Measurements from ENCODE around the gene INPP5D. TPM values are rescaled to one million over a fixed set of nuclear protein-coding genes. Genes with fewer than 3 reads are reported as not detected.

The INPP5D gene
- total RNA-seq, 1 donor from 2014 or later = 9.1 TPM

DNA sequence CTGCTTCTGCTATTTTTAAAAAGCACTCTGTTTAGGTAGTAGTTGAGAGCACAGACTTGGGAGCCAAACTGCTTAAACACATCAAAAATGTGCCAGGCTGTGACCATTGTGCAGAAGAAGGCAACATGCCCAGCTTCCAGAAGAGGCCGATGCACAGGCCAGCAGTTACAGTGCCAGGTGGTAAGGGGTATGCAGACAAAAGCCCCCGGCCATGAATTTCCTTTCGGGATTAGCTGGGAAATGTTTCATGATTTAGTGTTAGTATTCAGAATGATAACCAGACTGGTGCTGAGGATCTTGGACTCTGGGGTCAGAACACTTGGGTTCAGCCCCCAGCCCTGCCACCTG is 151.4 kb downstream of the INPP5D start:
- DNase-seq = no peak

DNA sequence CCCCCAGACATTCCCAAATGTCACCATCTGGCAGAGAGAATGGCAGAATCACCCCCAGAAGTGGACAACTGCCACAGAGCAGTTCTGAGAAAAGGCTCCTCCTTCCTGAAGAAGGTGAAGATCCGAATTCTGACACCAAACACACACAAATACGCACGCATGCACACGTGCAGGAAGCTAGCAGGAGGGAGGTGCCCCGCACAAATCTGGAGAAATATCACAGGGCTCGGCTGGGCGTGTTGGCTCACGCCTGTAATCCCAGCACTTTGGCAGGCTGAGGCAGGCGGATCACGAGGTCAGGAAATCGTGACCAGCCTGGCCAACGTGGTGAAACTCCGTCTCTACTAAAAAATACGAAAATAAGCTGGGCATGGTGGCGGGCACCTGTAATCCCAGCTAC is 152.9 kb downstream of the INPP5D start:
- no peak for DNase-seq

DNA sequence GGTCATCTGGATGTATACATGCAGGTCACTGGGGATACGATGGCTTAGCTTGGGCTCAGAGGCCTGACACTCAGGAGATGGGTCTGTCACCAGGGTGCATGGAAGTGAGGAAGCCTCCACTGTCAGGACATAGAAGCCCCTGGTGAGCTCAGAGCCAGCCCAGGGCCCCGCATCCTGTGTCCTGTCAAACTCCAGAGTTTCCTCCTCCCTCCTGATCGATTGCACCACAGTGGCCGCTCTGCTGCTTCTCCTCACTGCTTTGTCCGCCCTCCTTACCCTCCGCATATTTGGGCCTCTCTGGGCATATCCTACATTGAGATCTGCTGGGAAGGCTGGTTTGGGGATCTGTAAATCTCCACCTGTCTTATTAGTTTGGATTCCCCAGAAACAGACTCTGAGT is 153.8 kb downstream of the INPP5D start:
- DNase-seq = no peak

DNA sequence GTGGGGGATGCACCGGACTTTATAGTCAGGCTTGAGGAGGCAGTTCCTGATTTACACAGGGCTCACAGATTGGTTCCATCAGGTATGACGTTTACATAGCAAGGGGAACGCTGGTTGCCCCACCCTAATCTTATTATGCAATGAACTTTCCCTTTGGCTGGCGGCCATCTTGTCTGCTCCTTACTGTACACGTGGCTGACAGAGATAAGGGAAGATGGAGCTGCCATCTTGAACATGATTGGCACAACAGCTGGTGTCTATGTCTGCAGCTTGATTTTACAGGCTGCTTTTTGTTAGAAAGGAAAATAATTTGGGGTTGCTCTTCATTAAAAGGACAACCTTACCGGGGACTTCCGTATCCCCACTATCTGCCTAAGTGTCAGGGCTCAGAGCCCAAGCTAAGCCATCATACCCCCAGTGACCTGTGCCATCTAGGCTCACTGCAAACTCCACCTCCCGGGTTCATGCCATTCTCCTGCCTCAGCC is 157.8 kb downstream of the INPP5D start:
- peak; percentile 20 for DNase-seq

DNA sequence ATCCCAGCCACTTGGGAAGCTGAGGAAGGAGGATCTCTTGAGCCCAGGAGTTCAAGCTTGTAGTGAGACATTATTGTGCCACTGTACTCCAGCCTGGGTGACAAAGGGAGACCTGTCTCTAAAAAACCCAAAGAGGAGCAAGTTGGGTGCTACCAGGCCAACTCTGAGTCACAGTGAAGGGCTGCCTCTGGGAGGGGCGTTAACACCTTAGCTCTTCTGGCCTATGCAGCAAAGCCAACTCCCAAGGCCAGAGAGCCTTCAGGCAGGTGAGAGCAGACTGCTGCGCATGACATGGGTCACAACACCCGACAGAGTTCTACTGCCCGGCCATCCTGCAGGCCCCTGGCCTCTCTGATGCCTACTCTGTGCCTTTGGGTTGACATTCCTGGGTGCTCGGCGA is 158.7 kb downstream of the INPP5D start:
- no peak for DNase-seq

DNA sequence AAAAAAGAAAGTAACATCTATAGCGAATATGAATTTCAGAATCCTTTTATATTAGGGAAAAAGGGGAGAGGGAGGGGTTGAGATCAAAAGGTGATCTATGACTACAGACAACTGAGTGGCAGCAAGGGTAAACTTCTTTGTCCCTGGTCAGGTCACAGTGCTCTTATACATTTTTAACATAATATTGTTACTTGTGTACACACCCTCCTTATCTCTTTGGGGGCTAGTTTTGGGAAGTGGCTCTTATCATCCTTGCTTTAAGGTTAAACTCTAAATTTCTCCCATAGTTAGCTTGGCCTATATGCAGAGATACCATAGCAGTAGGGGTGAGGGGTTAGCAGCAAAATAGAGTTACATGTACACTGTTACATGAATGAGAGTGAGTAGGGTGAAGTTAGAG is 159.7 kb downstream of the INPP5D start:
- DNase-seq = no peak

DNA sequence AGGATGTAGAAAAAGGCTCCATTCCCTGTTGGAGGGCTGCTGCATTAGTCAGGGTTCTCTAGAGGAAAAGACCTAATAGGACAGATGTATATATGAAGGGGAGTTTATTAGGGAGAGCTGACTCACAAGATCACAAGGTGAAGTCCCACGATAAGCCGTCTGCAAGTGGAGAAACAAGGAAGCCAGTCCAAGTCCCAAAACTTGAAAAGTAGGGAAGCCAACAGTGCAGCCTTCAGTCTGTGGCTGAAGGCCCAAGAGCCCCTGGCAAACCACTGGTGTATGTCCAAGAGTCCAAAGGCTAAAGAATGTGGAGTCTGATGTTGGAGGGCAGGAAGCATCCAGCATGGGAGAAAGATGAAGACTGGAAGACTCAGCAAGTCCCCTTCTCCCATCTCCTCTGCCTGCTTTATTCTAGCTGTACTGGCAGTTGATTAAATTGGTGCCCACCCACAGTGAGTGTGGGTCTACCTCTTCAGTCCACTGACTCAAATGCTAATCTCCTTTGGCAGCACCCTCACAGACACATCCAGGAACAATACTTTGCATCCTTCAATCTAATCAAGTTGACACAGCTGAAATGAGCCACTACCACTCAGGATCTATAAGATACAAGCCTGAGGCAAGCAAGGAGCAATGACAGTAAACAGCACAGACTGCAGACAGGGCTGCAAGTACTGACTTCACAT is 161.4 kb downstream of the INPP5D start:
- no peak for DNase-seq

DNA sequence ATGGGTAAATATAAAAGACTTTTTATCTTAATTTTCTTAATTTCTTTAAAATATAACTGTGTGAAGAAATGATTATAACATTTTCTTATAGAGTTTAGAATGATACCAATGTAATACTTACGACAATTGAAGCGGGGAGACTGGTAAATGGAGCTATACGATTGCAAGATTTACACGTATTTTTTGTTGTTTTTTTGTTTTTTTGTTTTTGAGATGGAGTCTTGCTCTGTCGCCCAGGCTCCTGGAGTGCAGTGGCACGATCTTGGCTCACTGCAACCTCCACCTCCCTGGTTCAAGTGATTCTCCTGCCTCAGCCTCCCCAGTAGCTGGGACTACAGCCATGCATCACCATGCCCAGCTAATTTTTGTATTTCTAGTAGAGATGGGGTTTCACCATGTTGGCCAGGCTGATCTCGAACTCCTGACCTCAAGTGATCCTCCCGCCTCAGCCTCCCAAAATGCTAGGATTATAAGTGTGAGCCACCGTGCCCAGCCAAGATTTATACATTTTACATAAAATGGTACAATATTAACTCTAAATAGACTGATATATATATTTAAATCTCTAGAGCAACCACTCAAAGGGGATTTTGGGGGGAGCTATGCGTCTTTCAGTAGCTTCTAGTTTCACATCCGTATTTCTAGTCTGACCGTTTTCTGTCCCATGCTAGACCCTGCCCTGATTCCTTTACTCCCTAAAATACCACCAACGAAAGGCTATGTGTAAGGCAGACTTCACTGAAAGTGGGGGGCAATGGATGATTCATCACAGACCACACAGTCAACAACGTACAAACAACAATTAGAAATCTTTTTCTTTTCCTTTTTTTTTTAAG is 163.1 kb downstream of the INPP5D start:
- DNase-seq = no peak

DNA sequence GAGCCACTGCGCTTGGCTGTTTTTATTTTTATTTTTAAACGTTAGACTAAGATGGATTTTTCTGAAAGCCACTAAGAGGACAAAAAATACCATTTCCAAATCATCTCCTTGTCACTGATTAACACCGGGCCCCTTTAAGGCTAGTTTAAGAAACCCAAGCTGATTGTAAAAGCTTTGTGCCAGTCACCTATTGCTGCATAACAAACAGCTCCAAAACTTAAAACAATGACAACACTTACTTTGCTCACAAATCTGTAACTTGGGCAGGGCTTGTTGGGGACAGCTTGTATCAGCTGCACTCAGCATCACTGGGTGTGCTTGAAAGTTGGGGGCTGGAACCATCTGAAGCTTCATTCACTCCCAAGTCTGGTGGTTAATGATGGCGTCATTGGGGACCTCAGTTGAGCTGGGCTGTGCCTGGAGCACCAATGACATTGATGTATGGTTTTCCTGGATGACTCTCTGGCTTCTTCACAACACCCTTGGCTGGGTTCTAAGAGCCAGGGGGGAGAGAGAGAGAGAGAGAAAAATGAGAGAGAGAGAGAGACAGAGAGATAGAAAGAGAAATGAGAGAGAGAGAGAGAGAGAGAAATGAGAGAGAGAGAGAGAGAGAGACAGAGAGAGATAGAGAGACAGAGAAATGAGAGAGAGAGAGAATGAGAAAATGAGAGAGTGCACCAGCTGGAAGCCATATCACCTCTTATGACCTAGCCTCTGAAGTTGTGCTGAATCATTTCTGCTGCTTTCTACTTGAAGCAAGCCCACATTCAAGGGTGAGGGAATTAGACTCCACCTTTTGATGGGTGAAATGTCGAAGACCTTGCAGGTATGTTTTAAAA is 165.3 kb downstream of the INPP5D start:
- DNase-seq = no peak

DNA sequence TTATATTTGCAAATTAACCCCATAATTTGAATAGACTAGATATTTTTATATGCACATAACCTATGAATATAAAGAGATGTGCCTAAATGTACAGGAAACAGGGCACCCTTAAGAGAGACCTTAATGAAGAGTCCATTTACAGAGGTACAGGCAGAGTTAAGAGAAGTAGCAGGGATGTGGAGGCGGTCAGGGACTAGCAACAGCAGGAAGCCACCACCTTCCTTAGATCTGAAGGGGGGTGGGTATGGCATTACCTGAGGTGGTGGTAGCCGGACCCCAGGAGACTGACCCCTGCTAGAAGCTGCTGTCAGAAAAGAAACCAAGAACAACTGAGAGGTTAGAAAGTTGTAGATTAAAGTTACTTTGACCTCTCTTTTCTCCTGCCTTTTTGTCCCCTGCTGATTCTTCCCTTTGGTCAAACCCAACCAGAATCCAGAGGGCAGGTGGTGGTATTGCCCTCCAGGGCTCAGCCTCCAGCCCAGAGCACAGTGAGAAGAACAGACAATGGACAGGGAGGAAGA is 166.4 kb downstream of the INPP5D start:
- DNase-seq = no peak

DNA sequence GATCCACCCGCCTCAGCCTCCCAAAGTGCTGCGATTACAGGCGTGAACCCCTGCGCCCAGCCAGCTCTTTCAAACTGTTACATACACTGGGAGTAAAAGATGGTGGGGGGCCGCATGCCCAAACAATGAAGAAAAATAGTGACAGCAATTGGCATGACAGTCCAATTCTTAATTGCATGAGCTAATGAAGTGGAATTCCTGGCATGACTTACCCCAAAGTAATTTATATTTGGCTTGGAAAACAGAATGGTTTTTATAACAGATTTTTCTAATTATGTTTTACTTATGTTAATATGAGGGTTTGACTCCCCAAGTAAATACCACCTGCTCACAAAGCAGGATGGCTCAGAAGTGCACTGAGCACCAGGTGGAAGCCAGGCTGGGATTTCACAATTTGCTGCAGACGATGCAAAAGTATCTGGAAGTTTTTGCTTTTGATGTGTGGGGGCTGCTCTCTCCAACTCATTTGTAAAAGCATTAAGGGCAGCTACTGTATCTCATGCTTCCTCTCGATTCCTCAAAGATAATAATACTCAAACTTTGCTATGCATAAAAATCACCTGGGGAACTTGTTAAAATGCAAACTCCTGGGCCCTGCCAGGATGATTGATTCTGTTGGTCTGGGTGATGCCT is 167.3 kb downstream of the INPP5D start:
- no peak for DNase-seq

DNA sequence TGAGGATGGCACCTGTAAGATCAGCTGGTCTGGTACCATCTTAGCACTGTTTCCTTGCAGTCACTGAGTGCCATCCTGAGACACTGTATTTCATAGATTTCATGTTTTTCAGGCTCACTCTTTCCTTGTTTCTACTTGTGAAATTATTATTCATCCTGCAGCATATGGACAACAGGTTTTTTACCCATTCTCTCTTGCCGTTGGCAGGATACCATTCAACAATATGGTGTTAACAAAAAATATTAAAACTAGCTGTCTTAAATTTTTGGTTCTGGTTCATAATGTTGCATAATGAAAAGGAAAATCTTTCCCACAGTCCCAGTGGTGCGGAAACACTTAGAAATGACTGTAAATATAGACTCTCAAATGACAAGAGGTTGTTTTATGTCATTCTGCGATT is 168.2 kb downstream of the INPP5D start:
- no peak for DNase-seq

DNA sequence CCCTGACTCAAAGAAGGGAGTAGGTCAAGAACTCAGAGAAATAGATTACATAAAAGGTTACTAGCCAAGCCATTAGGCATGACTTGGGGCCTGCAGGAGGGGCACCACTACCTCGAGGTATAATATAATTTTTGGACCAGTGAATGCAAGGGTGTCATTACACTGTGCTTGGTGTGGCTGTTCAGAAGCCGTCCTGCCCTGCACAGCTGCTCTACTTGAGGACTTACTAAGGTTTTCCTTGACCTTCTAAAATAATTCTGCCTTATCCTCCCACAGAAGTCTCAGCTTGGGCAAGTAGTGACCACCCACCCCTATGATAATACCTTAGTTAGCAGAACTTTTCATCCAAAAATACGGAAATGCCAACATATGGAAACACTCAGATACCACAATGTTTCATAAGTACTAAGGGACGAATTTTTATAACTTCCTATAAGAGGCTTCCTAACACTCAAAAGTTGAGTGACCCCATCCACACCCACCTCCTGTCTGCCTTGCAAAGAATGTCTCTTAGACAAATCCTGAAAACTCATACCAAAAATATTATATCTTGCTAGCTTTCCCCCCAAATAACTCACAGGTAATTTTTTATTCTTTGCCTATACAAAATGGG is 173.6 kb downstream of the INPP5D start:
- DNase-seq = no peak

DNA sequence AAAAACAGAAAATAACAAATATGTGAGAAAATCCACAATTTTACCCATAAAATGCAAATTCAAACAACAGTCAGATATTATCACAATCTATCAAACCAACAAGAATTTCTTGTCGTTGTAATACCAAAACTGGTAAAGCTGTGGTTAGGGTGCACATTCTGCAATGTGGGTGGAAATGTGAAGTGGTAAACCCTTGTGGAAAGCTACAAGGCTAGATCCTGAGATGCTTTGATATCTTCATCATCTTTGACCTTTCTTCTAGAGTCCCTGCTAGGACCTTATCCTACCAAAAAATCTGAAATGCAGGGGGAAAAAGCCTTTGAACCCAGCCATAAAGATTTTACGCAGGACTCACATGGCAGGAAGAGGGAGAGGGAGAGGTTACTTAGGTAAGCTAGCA is 174.1 kb downstream of the INPP5D start:
- no peak for DNase-seq

DNA sequence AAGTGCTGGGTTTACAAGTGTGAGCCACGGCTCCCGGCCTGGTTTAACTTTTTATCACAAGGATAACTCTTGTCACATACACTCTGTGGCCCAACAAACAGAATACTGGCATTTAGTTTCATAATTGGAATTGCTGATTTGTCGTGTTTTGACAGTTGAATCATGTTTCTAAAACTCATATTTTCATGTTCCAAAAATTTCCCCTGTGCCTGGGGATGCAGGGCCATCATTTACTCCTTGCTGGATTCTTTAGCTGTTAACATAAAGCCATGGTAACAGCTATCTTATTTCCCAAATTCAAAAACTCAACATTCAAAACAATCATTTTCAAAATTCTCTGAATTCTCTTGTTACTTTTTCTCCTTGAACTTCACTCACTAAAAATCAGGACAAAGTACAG is 174.9 kb downstream of the INPP5D start:
- no peak for DNase-seq

DNA sequence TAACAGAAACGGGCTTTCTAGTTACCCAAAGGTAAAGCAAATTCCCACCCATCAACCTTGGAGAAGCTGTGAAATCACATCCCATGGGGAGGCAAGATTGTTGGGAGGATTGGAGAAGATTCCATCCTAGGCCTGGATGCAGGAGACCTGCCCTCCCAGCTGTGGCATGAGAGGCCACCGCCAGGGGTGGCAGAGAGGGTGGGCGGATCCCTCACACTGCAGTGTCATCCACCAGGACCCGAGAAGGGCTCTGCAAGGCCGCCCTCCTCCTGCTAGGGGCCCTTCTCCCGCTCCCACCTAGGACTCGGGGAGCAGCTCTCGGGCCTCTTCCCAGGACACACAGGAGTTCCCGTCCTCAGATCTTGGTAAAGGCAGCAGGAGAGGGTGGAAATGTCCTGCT is 175.8 kb downstream of the INPP5D start:
- no peak for DNase-seq

DNA sequence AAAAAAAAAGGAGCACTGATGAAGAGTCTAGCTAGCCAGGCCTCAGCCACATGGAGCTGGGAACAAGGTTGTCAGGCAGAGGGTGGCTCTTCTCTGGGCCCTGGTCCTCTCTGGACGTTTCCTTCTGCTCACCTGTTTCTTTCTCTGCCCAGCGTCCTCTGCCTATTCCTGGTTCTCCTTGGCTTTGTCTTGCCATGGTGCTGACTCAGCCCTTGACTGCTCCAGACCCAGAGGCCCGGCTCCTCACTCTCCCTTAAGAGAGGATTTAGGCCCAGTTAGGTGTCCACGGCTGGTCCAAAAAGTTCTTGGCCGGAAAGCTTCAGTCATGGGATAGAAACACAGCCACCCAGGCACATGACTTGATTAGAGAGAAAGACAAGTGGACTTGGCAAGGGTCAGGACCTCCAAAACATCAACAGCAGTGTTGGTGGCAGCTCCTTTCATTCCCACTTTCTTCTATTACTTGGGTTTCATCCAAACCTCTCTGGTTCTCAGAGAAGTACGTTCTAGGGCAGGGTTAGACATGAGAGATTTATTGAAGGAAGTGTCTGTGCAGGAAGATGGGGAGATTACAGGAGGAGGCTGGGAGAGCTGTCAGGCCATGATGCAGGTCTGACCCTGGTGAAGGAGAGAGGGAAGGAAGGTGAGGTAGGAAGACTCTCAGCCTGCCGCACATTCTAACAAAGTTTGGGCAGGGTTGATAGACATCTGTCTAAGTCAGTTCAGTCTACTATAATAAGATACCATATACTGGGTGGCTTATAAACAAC is 176.9 kb downstream of the INPP5D start:
- no peak for DNase-seq

DNA sequence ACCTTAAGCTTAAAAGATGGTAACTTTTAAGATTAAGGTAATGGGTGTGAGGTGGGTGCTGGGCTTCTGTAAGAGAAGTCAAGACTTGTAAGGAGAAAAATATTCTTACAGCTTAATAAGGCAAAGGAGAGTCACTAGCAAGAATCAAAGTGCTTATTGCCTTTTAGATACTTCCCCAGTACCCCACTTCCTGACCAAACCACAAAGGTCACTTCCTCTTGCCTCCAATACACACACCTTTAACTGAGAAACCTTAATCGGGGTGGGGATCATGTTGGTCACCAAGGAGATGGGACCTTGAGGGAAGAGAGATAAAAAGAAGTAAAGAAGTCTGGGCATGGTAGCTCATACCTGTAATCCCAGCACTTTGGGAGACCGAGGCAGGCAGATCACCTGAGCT is 180.8 kb downstream of the INPP5D start:
- DNase-seq = no peak

DNA sequence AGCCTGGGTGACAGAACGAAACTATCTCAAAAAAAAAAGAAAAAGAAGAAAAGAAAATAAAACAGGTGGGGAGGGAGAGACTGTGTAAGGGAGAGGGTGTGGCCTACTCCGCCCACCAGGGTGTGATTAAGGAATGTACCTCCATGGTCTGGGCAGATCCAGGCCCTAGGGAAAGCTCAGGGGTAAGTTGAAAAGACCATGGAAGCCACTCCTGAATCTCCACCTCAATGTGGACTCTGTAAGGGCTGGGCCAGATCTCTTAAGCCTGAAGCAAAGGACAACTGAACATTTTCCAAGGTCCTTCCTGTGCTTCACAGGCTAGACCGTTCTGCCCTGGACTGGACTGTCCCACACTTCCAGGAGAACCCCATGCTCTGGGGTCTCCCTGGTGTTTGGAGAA is 181.7 kb downstream of the INPP5D start:
- no peak for DNase-seq

DNA sequence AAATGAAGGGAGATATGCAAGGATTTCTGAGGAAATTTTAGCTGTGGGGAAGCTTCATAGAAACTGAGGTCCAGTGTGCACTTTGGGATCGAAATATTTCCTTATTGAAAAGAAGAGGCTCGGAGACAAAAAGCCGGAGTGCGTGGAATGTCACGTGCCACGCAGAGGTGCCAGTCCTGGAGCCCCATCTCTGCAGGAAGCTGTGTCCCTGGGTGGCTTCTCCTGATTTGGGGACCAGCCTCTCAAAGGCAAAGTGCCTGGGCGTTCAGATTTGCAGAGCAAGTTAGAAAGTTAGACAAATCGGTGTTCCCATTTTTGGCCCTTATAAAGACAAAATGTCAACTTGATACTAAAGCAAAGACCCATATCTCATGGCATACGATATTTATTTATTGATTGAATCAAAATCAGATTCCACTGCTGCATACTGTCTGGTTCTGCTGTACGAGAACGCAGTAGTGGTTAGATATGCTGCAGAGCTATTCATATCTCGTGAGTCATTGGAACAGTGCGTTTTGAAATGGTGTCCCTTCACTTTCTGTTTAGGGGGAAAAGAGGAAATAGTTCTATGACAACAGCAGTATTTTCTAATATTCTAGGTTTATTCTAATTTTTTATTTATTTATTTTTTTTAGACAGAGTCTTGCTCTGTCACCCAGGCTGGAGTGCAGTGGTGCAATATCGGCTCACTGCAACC is 182.2 kb downstream of the INPP5D start:
- DNase-seq = no peak
